IPS-18c (cell line): ENCODE measurements around the gene TRAF1.

Experiments
- H3K4me3 ChIP-seq: 2 replicates; pipeline ENCODE4 v1.7.0; 2013; ENCODE audit warnings: low read depth, mild to moderate bottlenecking, low read length, moderate library complexity; ENCODE audit not compliant: insufficient read depth
- H3K9me3 ChIP-seq: one replicate; pipeline ENCODE4 v1.6.1; 2013; ENCODE audit warnings: mild to moderate bottlenecking, low read length, moderate library complexity; ENCODE audit not compliant: control insufficient read depth, insufficient read depth

Gene TRAF1

GRCh38 chr9:120869726-120870125, 56.9 kb downstream of the TRAF1 start:
- Histone ChIP-seq H3K9me3 (no peaks in the 10 kb centered on the region), H3K4me3 (no peak overlapping the region)

GRCh38 chr9:120869360-120869687, 57.3 kb downstream of the TRAF1 start:
- no peaks in the 10 kb centered on the region for H3K9me3 ChIP-seq
- peak overlapping the region; percentile 70; the same call in 1 of the 2 replicates for H3K4me3 ChIP-seq

- H3K4me3 ChIP-seq, result peak overlapping the region; percentile 70
- no peaks in the 10 kb centered on the region for H3K9me3 ChIP-seq
These were observed 57.8 kb downstream of the TRAF1 start for GRCh38 chr9:120868676-120869359.

GRCh38 chr9:120868339-120868675, 58.3 kb downstream of the TRAF1 start:
- Histone ChIP-seq H3K4me3 (peak overlapping the region; percentile 5; the same call in 1 of the 2 replicates), H3K9me3 (no peaks in the 10 kb centered on the region)

- Histone ChIP-seq H3K9me3 (no peaks in the 10 kb centered on the region), H3K4me3 (no peak overlapping the region)
These were observed 58.8 kb downstream of the TRAF1 start for GRCh38 chr9:120867676-120868338.

GRCh38 chr9:120866651-120867050, 59.9 kb downstream of the TRAF1 start:
- no peak overlapping the region for H3K4me3 ChIP-seq
- no peaks in the 10 kb centered on the region for H3K9me3 ChIP-seq

GRCh38 chr9:120865809-120866208, 60.8 kb downstream of the TRAF1 start:
- no peaks in the 10 kb centered on the region for H3K9me3 ChIP-seq
- no peak overlapping the region for H3K4me3 ChIP-seq

GRCh38 chr9:120865176-120865575, 61.4 kb downstream of the TRAF1 start:
- H3K9me3 ChIP-seq, result no peaks in the 10 kb centered on the region
- no peak overlapping the region for H3K4me3 ChIP-seq

- Histone ChIP-seq H3K4me3 (no peak overlapping the region), H3K9me3 (no peaks in the 10 kb centered on the region)
These were observed 61.9 kb downstream of the TRAF1 start for GRCh38 chr9:120864719-120865118.

GRCh38 chr9:120863833-120864232, 62.8 kb downstream of the TRAF1 start:
- no peak overlapping the region for H3K4me3 ChIP-seq
- H3K9me3 ChIP-seq, result no peaks in the 10 kb centered on the region

- no peaks in the 10 kb centered on the region for H3K9me3 ChIP-seq
- H3K4me3 ChIP-seq, result no peak overlapping the region
These were observed 64.1 kb downstream of the TRAF1 start for GRCh38 chr9:120862452-120862851.

GRCh38 chr9:120861935-120862334, 64.7 kb downstream of the TRAF1 start:
- Histone ChIP-seq H3K9me3 (no peaks in the 10 kb centered on the region), H3K4me3 (no peak overlapping the region)

GRCh38 chr9:120860083-120860482, 66.5 kb downstream of the TRAF1 start:
- no peak overlapping the region for H3K4me3 ChIP-seq
- H3K9me3 ChIP-seq, result no peaks in the 10 kb centered on the region

- Histone ChIP-seq H3K4me3 (no peak overlapping the region), H3K9me3 (no peaks in the 10 kb centered on the region)
These were observed 67.2 kb downstream of the TRAF1 start for GRCh38 chr9:120859361-120859760.

- Histone ChIP-seq H3K9me3 (no peaks in the 10 kb centered on the region), H3K4me3 (no peak overlapping the region)
These were observed 68.7 kb downstream of the TRAF1 start for GRCh38 chr9:120857902-120858301.

GRCh38 chr9:120857481-120857880, 69.1 kb downstream of the TRAF1 start:
- H3K4me3 ChIP-seq, result no peak overlapping the region
- no peaks in the 10 kb centered on the region for H3K9me3 ChIP-seq

- no peaks in the 10 kb centered on the region for H3K9me3 ChIP-seq
- no peak overlapping the region for H3K4me3 ChIP-seq
These were observed 69.9 kb downstream of the TRAF1 start for GRCh38 chr9:120856700-120857099.

GRCh38 chr9:120855827-120856670, 70.5 kb downstream of the TRAF1 start:
- no peak overlapping the region for H3K4me3 ChIP-seq
- no peaks in the 10 kb centered on the region for H3K9me3 ChIP-seq
